K562 (cell line): ENCODE results near the gene SYT13. TPM values are rescaled to one million over a fixed set of nuclear protein-coding genes. Genes with fewer than 3 reads are reported as not detected.

Source experiments
- ATAC-seq: fragments of 200-7000 bp; cut with Tn5 transposase; 3 replicates; pipeline ENCODE4 v1.9.1; 2020; ENCODE audit warnings: moderate library complexity
- BruUV-seq: library from RNA; stranded (reverse); fragments of 400-500 nt; replicated peaks from 2 replicates; lab custom pipeline; 2021; lab: Mats Ljungman, UMichigan
- CTCF ChIA-PET: fragments of 300-600 bp; formaldehyde crosslinking; extraction: SDS; loops from one replicate; lab custom pipeline; 2021; ENCODE audit warnings: low intra/inter-chr PET ratio; lab: Yijun Ruan, JAX
- POLR2A ChIA-PET: fragments of 300-600, 350-650 bp; sonication (Branson Sonifier 250); formaldehyde crosslinking; extraction: SDS; loops from one replicate; lab custom pipeline; 2021; ENCODE audit warnings: antibody characterized with exemption, inconsistent platforms; lab: Yijun Ruan, JAX
- DNase-seq, 4 experiments: peaks; one replicate each; pipeline versions ENCODE4 v3.0.0 to v3.0.0-alpha.2; 2011 to 2018; ENCODE audit warnings: low spot score in 3 of 4, mixed read lengths in 3 of 4; ENCODE audit errors: extremely low read depth in 1 of 4
- FAIRE-seq: peaks from 2 replicates; lab custom pipeline; 2011; peaks lifted over from hg19 to GRCh38; lab: Jason Lieb, UNC
- H2AFZ ChIP-seq: 2 replicates; pipeline ENCODE4 v1.6.0; 2011; ENCODE audit warnings: low read depth, low read length, control low read depth, inconsistent platforms
- H3K27ac ChIP-seq: fragments of 200-600 bp; 3 replicates; pipeline ENCODE4 v1.8.0; 2011; ENCODE audit warnings: low read depth, mild to moderate bottlenecking, control low read depth, inconsistent platforms, low read length, moderate library complexity, mixed read lengths; ENCODE audit errors: extremely low read depth
- H3K27me3 ChIP-seq, 2 experiments: fragments of 300-600 bp in 1 of 2; 2 replicates in 1 of 2; 3 replicates in 1 of 2; pipeline versions ENCODE4 v1.6.0 to v1.8.0; 2011; ENCODE audit warnings: inconsistent platforms in 2 of 2, low read length in 2 of 2, mild to moderate bottlenecking in 1 of 2, mixed read lengths in 1 of 2, moderate library complexity in 1 of 2; ENCODE audit not compliant: control insufficient read depth in 2 of 2, insufficient read depth in 2 of 2
- H3K36me3 ChIP-seq: fragments of 300-600 bp; 3 replicates; pipeline ENCODE4 v1.8.0; 2011; ENCODE audit warnings: mild to moderate bottlenecking, low read length, inconsistent platforms; ENCODE audit not compliant: control insufficient read depth, insufficient read depth
- H3K4me1 ChIP-seq, 2 experiments: fragments of 200-600 bp in 1 of 2; replicated peaks in 1 of 2; 2 replicates in 1 of 2; 3 replicates in 1 of 2; pipeline versions ENCODE4 v1.5.1 to v1.8.0; 2011; ENCODE audit warnings: inconsistent platforms in 2 of 2, low read length in 2 of 2, mild to moderate bottlenecking in 1 of 2, mixed read lengths in 1 of 2, moderate library complexity in 1 of 2; ENCODE audit not compliant: control insufficient read depth in 2 of 2, insufficient read depth in 2 of 2
- H3K4me2 ChIP-seq: 2 replicates; pipeline ENCODE4 v1.6.1; 2011; ENCODE audit warnings: low read length, control low read depth, inconsistent platforms, mixed read lengths; ENCODE audit not compliant: insufficient read depth
- H3K4me3 ChIP-seq: fragments of 200-600 bp; sonication (generic), shearing (Covaris generic); 2 replicates; pipeline ENCODE4 v1.5.1; 2016; ENCODE audit warnings: control low read depth, inconsistent platforms
- H3K79me2 ChIP-seq: fragments of 200-600 bp; 3 replicates; pipeline ENCODE4 v1.8.0; 2011; ENCODE audit warnings: low read length, inconsistent platforms; ENCODE audit not compliant: control insufficient read depth, insufficient read depth
- H3K9ac ChIP-seq, 2 experiments: 2 replicates each; pipeline versions ENCODE4 v1.6.0 to v1.6.1; 2011; ENCODE audit warnings: low read depth in 2 of 2, low read length in 2 of 2, control low read depth in 1 of 2, inconsistent platforms in 1 of 2, mild to moderate bottlenecking in 1 of 2, mixed read lengths in 1 of 2; ENCODE audit not compliant: insufficient read depth in 1 of 2
- H3K9me1 ChIP-seq: one replicate; pipeline ENCODE4 v1.6.0; 2011; ENCODE audit warnings: inconsistent platforms, mild to moderate bottlenecking, low read length, moderate library complexity; ENCODE audit not compliant: control insufficient read depth, insufficient read depth
- H3K9me3 ChIP-seq: replicated peaks from 2 replicates; pipeline ENCODE4 v1.5.1; 2011; ENCODE audit warnings: low read depth, low read length, inconsistent platforms; ENCODE audit not compliant: control insufficient read depth, insufficient read depth
- H4K20me1 ChIP-seq: replicated peaks from 2 replicates; pipeline ENCODE4 v1.6.1; 2011; ENCODE audit warnings: low read length, inconsistent platforms, mixed read lengths; ENCODE audit not compliant: control insufficient read depth, insufficient read depth
- BACH1 ChIP-seq: fragments of 200-800 bp; sonication (Bioruptor generic); IDR thresholded peaks from 2 replicates; pipeline ENCODE4 v1.6.1; 2016; ENCODE audit warnings: missing genetic modification characterization, missing compliant biosample characterization
- CBX2 ChIP-seq: fragments of 200-600 bp; sonication (generic); IDR thresholded peaks from one replicate; pipeline ENCODE4 v1.6.1; 2012; ENCODE audit warnings: mild to moderate bottlenecking, low read length, inconsistent platforms; ENCODE audit not compliant: insufficient read depth, poor library complexity, severe bottlenecking
- CREBBP ChIP-seq: IDR thresholded peaks from one replicate; pipeline ENCODE4 v1.6.1; 2012; ENCODE audit warnings: low read depth, mild to moderate bottlenecking, control low read depth, inconsistent platforms, low read length
- DIDO1 ChIP-seq: fragments of 450-650 bp; IDR thresholded peaks from 2 replicates; pipeline ENCODE4 v1.6.1; 2016; ENCODE audit warnings: low read depth, missing biosample characterization, missing genetic modification characterization
- EGR1 ChIP-seq: fragments of 450-650 bp; conservative IDR thresholded peaks from 2 replicates; pipeline ENCODE4 v1.6.1; 2017; ENCODE audit warnings: mild to moderate bottlenecking
- GTF2F1 ChIP-seq: IDR thresholded peaks from 2 replicates; pipeline ENCODE4 v1.6.1; 2011; ENCODE audit warnings: low read depth, low read length, improper control_type of control experiment
- SAP30 ChIP-seq: fragments of 200-600 bp; sonication (generic); IDR thresholded peaks from 2 replicates; pipeline ENCODE4 v1.6.1; 2012; ENCODE audit warnings: borderline replicate concordance, low read depth, mild to moderate bottlenecking, moderate library complexity, low read length, control low read depth, inconsistent platforms; ENCODE audit not compliant: insufficient read depth, poor library complexity, severe bottlenecking
- SMAD1 ChIP-seq: fragments of 150-350 bp; IDR thresholded peaks from 2 replicates; pipeline ENCODE4 v1.6.1; 2014; ENCODE audit warnings: low read length, low read depth; ENCODE audit not compliant: partially characterized antibody
- TCF7L2 ChIP-seq: fragments of 150-350 bp; IDR thresholded peaks from 2 replicates; pipeline ENCODE4 v1.6.1; 2016; ENCODE audit warnings: low read depth, mild to moderate bottlenecking, low read length, moderate library complexity
- ZNF146 ChIP-seq: IDR thresholded peaks from one replicate; pipeline ENCODE4 v1.6.1; 2018; ENCODE audit warnings: missing compliant biosample characterization; ENCODE audit not compliant: unreplicated experiment
- ZNF282 ChIP-seq: sonication (generic); formaldehyde crosslinking; IDR thresholded peaks from 2 replicates; pipeline ENCODE4 v1.8.1; 2023; ENCODE audit warnings: missing genetic modification reagents
- ZNF311 ChIP-seq: fragments of 250-450 bp; sonication (Bioruptor Pico); IDR thresholded peaks from 2 replicates; pipeline ENCODE4 v1.4.0; 2020; ENCODE audit warnings: mild to moderate bottlenecking, moderate library complexity
- ZNF316 ChIP-seq: fragments of 450-650 bp; IDR thresholded peaks from 2 replicates; pipeline ENCODE4 v1.6.1; 2016
- WGBS: fragments of 100-300 bp; shearing (Covaris generic); methylation state at CpG from one replicate; pipeline ENCODE4 v1.1.6; 2016; ENCODE audit warnings: low coverage, mixed read lengths; ENCODE audit not compliant: insufficient coverage; ENCODE audit errors: missing lambda C conversion rate; 5-methylcytosine and 5-hydroxymethylcytosine counted together
- in situ Hi-C: fragments of 300-500 bp; cut with MboI; formaldehyde crosslinking; loops from 4 replicates; pipeline ENCODE4 v1.15.0; 2018; ENCODE audit warnings: inconsistent platforms, mixed read lengths
- intact Hi-C: fragments of 100-400 bp; cut with micrococcal nuclease; formaldehyde crosslinking; loops from 2 replicates; pipeline ENCODE4 v1.14.2; 2022
- polyA plus RNA-seq, 8 experiments: library from polyadenylated mRNA; depleted of rRNA in 4 of 8; stranded (reverse) in 5 of 8; unstranded in 3 of 8; fragments of >200 nt; fragmentation: Nextera tagmentation in 2 of 8; fragmentation: Illumina TruSeq in 1 of 8; extraction: Ambion mirVana in 2 of 8; extraction: Trizol in 1 of 8; gene quantifications; 2 replicates each; pipeline versions ENCODE4 v1.2.1 to v1.2.3, GENCODE V29; 2011 to 2014; ENCODE audit warnings: inconsistent platforms in 1 of 8, missing spikeins in 1 of 8
- total RNA-seq, 7 experiments: library from RNA; depleted of rRNA in 6 of 7; stranded (reverse); fragments of >200 nt in 6 of 7; fragmentation: Illumina TruSeq in 2 of 7; extraction: Trizol in 2 of 7; gene quantifications; 2 replicates each; pipeline versions ENCODE4 v1.2.1 to v1.2.3, GENCODE V29; 2011 to 2021; ENCODE audit warnings: low replicate concordance in 1 of 7
- TF ChIP-seq, protein P1 (sequence below): fragments of 250-450 bp; sonication (Bioruptor Pico); IDR thresholded peaks from 2 replicates; pipeline ENCODE4 v1.6.1; 2021; ENCODE audit warnings: mild to moderate bottlenecking
- TF ChIP-seq, protein P2 (sequence below): fragments of 250-450 bp; sonication (Bioruptor Pico); IDR thresholded peaks from 2 replicates; pipeline ENCODE4 v1.4.0; 2020; ENCODE audit warnings: mild to moderate bottlenecking, moderate library complexity

The SYT13 gene
- total and polyA plus RNA-seq, 9 of the 15 experiments (the other 6 are each of a cell fraction or from before 2014, with no cell fraction given): under 0.01 to 0.13 (median 0.08) TPM; not detected in 2

DNA sequence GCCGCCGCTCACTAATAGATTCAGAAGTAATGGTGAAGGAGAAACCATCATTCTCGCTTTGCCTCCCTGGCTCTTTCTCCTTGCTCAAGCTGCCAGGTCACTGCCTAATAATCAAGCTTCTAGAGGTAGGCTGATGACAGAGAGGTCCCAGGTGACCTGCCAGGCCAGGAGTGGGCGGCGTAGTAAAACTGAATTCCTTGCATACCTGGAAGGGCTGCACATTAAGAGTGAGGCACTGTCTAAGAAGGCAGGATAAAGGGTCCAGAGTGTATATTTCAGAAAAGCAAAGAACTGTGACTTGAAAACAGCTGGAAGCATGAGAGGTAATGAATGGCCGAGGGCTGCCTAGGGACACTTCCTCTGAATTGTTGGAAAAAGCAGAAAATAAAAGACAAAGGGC lies 4.1 kb downstream of the SYT13 start:
- intact Hi-C loops: no loop called here
- Histone ChIP-seq H2AFZ (no peak overlapping the region), H4K20me1 (no peaks in the 10 kb centered on the region; the same call in 1 of the 2 replicates), H3K9me3 (no peaks in the 10 kb centered on the region), H3K9ac (no peak overlapping the region), H3K9me1 (no peaks in the 10 kb centered on the region), H3K36me3 (no peaks in the 10 kb centered on the region), H3K27ac (no peak overlapping the region), H3K4me1 (peaks cover 0 to 5% of the 10 kb centered on the region in 2 experiments; a peak in 2 of 5 replicates), H3K4me3 (no peak overlapping the region), H3K79me2 (no peaks in the 10 kb centered on the region), H3K4me2 (no peak overlapping the region), H3K27me3 (peaks cover 13 to 19% of the 10 kb centered on the region in 2 experiments; a peak in 3 of 5 replicates)
- CTCF ChIA-PET: no interaction called here
- TF ChIP-seq BACH1 (tag) (no peak), GTF2F1 (no peak)
- WGBS: 0% methylated on average over 6 of the region's 6 CpGs
- POLR2A ChIA-PET: interaction anchor here (0.6 kb wide), 1 partner anchor 236 kb away, joined by 4 read pairs; no protein-coding TSS in a partner anchor
- FAIRE-seq: no peak
- in situ Hi-C loops: loop anchor here (25.0 kb wide), 1 partner anchor 170 kb away; no protein-coding TSS in a partner anchor
- no peak for DNase-seq
- no peak for ATAC-seq
- BruUV-seq: no TSS peak

DNA sequence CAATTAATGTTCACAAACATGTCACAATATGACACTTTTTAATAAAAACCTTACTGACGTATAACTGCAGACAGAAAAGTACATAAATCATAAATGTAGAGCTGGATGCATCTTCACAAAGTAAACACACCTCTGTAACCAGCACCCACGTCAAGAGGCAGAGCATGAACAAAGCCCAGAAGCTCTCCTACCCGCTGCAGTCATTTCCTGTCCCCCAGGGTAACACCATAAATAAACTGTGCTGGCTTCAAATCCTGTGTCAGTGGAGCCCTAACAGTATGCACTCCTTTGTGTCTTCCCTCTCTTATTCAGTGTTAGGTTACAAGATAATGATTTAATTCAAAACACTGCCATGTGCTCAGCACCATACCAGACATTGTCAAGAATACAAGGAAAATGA lies 5.7 kb downstream of the SYT13 start:
- Histone ChIP-seq H3K27me3 (peaks cover 1 to 7% of the 10 kb centered on the region in 2 experiments; a peak in 2 of 5 replicates), H3K4me2 (no peak overlapping the region), H4K20me1 (no peaks in the 10 kb centered on the region; the same call in 1 of the 2 replicates), H2AFZ (no peak overlapping the region), H3K9ac (no peak overlapping the region), H3K36me3 (no peaks in the 10 kb centered on the region), H3K27ac (no peak overlapping the region), H3K9me1 (no peaks in the 10 kb centered on the region), H3K9me3 (no peaks in the 10 kb centered on the region), H3K79me2 (no peaks in the 10 kb centered on the region), H3K4me1 (no peaks in the 10 kb centered on the region), H3K4me3 (no peak overlapping the region)
- in situ Hi-C loops: loop anchor here (25.0 kb wide), 1 partner anchor 168 kb away; no protein-coding TSS in a partner anchor
- no peak for ATAC-seq
- no TSS peak for BruUV-seq
- intact Hi-C loops: no loop called here
- CTCF ChIA-PET: no interaction called here
- POLR2A ChIA-PET: interaction anchor here (0.7 kb wide), 1 partner anchor 421 kb away, joined by 4 read pairs; no protein-coding TSS in a partner anchor
- no peak for FAIRE-seq
- no peak for DNase-seq
- 0% methylated on average over 3 of the region's 3 CpGs for WGBS
- TF ChIP-seq ZNF316 (no peak), ZNF282 (CRISPR knock-in tag) (no peak), SMAD1 (no peak), CREBBP (no peak), SAP30 (no peak), TCF7L2 (no peak), ZNF146 (CRISPR knock-in tag) (no peak), DIDO1 (tag) (no peak), ZNF311 (no peak), CBX2 (no peak), EGR1 (no peak)
- TF ChIP-seq, protein P1, sequence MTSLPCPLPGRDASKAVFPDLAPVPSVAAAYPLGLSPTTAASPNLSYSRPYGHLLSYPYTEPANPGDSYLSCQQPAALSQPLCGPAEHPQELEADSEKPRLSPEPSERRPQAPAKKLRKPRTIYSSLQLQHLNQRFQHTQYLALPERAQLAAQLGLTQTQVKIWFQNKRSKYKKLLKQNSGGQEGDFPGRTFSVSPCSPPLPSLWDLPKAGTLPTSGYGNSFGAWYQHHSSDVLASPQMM (CRISPR knock-in tag): no peak
- TF ChIP-seq, protein P2, sequence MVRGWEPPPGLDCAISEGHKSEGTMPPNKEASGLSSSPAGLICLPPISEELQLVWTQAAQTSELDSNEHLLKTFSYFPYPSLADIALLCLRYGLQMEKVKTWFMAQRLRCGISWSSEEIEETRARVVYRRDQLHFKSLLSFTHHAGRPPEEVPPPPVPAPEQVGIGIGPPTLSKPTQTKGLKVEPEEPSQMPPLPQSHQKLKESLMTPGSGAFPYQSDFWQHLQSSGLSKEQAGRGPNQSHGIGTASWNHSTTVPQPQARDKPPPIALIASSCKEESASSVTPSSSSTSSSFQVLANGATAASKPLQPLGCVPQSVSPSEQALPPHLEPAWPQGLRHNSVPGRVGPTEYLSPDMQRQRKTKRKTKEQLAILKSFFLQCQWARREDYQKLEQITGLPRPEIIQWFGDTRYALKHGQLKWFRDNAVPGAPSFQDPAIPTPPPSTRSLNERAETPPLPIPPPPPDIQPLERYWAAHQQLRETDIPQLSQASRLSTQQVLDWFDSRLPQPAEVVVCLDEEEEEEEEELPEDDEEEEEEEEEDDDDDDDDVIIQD (CRISPR knock-in tag): no peak
